Nephron progenitor cell (in vitro differentiated cells): ENCODE results near the gene TMPRSS9.

Experiments
- DNase-seq: peaks from one replicate; pipeline ENCODE4 v3.0.0; 2021
- H3K27ac Mint-ChIP-seq: 2 replicates; pipeline ENCODE4 v1.8.0; 2021; ENCODE audit warnings: mild to moderate bottlenecking, moderate library complexity, mixed read lengths
- H3K27me3 Mint-ChIP-seq: 2 replicates; pipeline ENCODE4 v1.8.0; 2021; ENCODE audit warnings: mild to moderate bottlenecking, low read depth, mixed read lengths; ENCODE audit not compliant: poor library complexity
- H3K36me3 Mint-ChIP-seq: 2 replicates; pipeline ENCODE4 v1.8.0; 2021; ENCODE audit warnings: low read depth, mixed read lengths
- H3K4me1 Mint-ChIP-seq: 2 replicates; pipeline ENCODE4 v1.8.0; 2021; ENCODE audit warnings: mixed read lengths
- H3K4me3 Mint-ChIP-seq: 2 replicates; pipeline ENCODE4 v1.8.0; 2021; ENCODE audit warnings: mild to moderate bottlenecking, moderate library complexity, mixed read lengths
- H3K9me3 Mint-ChIP-seq: 2 replicates; pipeline ENCODE4 v1.8.0; 2021; ENCODE audit warnings: mild to moderate bottlenecking, moderate library complexity, mixed read lengths
- TF ChIP-seq, protein P1 (sequence below): fragments of 200-600 bp; sonication (generic); IDR thresholded peaks from 2 replicates; pipeline ENCODE4 v1.5.0; 2021; ENCODE audit warnings: antibody characterized with exemption

Gene TMPRSS9

GRCh38 chr19:2408247-2408646 lies 48.2 kb downstream of the TMPRSS9 start:
- no peak overlapping the region for H3K4me3 Mint-ChIP-seq
- peaks cover 8% of the 10 kb centered on the region for H3K36me3 Mint-ChIP-seq
- H3K4me1 Mint-ChIP-seq, result peaks cover 5% of the 10 kb centered on the region
- peaks cover 28% of the 10 kb centered on the region for H3K27me3 Mint-ChIP-seq
- peaks cover 49% of the 10 kb centered on the region for H3K9me3 Mint-ChIP-seq
- H3K27ac Mint-ChIP-seq, result no peak overlapping the region
- no peak for DNase-seq
- TF ChIP-seq, protein P1, sequence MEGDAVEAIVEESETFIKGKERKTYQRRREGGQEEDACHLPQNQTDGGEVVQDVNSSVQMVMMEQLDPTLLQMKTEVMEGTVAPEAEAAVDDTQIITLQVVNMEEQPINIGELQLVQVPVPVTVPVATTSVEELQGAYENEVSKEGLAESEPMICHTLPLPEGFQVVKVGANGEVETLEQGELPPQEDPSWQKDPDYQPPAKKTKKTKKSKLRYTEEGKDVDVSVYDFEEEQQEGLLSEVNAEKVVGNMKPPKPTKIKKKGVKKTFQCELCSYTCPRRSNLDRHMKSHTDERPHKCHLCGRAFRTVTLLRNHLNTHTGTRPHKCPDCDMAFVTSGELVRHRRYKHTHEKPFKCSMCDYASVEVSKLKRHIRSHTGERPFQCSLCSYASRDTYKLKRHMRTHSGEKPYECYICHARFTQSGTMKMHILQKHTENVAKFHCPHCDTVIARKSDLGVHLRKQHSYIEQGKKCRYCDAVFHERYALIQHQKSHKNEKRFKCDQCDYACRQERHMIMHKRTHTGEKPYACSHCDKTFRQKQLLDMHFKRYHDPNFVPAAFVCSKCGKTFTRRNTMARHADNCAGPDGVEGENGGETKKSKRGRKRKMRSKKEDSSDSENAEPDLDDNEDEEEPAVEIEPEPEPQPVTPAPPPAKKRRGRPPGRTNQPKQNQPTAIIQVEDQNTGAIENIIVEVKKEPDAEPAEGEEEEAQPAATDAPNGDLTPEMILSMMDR, result no peak

DNA sequence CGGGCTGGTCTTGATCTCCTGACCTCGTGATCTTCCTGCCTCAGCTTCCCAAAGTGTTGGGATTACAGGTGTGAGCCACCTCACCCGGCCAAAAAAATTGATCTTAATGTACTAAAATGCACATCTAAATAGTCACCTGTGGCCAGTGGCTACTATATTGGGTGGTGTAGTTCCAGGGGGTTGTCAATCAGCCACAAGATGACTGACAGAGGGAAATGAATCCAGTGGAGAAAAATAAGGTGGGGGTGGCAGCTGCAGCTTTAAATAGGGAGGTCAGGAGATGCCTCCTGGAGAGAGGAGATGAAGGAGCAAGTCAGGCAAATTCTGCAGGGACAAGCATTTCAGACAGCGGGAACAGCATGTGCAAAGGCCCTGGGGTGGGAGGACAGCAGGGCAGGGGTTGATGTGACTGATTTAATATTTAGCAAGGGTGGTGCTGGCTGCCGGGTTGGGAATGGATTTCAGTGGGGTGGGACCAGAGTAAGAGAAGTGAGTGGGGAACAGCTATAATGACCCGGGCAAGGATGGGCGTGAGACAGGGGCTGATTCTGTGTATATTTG lies 49.4 kb downstream of the TMPRSS9 start:
- Mint-ChIP-seq H3K36me3 (peaks cover 9% of the 10 kb centered on the region), H3K4me1 (peaks cover 5% of the 10 kb centered on the region), H3K27ac (no peak overlapping the region), H3K4me3 (no peak overlapping the region), H3K27me3 (peaks cover 23% of the 10 kb centered on the region), H3K9me3 (peaks cover 40% of the 10 kb centered on the region)
- TF ChIP-seq, protein P1, result no peak
- DNase-seq, result no peak

DNA sequence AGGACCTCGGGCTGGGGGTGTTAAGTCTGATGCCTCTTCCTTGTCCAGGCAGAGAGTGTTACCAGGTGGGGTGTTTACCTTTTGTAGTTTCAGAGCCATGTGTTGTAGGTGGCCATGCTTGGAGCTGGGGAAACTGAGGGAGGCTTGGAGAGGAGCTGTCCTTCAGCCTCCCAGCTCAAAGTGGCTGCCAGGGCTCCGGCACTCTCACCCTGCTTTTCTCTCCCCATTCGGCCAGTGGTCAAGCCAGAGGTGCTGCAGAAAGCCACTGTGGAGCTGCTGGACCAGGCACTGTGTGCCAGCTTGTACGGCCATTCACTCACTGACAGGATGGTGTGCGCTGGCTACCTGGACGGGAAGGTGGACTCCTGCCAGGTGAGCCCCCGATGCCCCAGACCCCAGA lies 50.0 kb downstream of the TMPRSS9 start:
- peaks cover 9% of the 10 kb centered on the region for H3K36me3 Mint-ChIP-seq
- H3K27ac Mint-ChIP-seq, result no peak overlapping the region
- H3K4me3 Mint-ChIP-seq, result no peak overlapping the region
- peaks cover 2% of the 10 kb centered on the region for H3K4me1 Mint-ChIP-seq
- H3K27me3 Mint-ChIP-seq, result peaks cover 23% of the 10 kb centered on the region
- TF ChIP-seq, protein P1, result no peak
- DNase-seq, result no peak
- H3K9me3 Mint-ChIP-seq, result peaks cover 36% of the 10 kb centered on the region

- Mint-ChIP-seq H3K27me3 (peaks cover 19% of the 10 kb centered on the region), H3K9me3 (peaks cover 27% of the 10 kb centered on the region), H3K36me3 (peaks cover 9% of the 10 kb centered on the region), H3K4me3 (no peak overlapping the region), H3K4me1 (no peaks in the 10 kb centered on the region), H3K27ac (no peak overlapping the region)
- DNase-seq, result no peak
- TF ChIP-seq, protein P1, result no peak
Measured at GRCh38 chr19:2411709-2412108, 51.6 kb downstream of the TMPRSS9 start.

DNA sequence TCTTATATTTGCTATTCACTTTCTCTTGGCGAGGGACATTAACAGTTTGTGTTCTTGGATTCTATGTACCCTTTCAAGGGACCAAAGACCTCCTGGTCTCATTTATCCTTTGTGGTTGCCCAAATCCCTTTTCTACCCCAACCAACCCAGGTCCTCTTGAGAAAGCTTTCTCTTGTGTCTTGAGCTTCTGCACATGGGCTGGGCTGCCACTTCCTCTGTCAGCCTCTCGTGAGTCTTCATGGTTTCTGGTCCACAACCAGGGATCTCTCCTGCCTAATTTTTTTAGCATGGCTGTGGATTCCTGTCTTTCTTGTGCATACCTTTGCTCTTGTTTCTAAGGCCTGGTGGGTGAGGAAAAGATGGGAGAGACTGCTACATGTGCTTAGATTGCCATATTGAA lies 52.4 kb downstream of the TMPRSS9 start:
- H3K27me3 Mint-ChIP-seq, result peaks cover 12% of the 10 kb centered on the region

DNA sequence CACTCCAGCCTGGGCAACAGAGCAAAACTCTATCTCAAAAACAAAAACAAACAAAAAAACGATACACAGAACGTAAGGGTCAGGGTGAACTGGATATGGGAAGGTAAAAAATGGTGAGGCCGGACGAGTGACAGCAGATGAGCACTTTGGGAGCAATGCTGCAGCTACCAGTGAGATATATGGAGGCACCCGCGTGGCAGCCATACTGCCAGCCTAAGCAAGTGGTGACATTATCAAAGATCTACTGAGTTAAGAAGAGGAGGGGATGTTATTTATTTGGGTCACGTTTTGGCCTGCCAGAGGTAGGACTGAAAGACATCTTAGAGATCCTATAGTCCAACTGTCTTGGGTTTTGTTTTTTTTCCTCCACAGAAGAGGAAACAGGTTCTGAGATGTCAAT lies 53.1 kb downstream of the TMPRSS9 start:
- Mint-ChIP-seq H3K27ac (no peak overlapping the region), H3K36me3 (peaks cover 16% of the 10 kb centered on the region), H3K9me3 (peaks cover 27% of the 10 kb centered on the region), H3K4me1 (no peaks in the 10 kb centered on the region), H3K27me3 (peaks cover 10% of the 10 kb centered on the region), H3K4me3 (no peak overlapping the region)
- TF ChIP-seq, protein P1, result no peak
- DNase-seq, result no peak

More for the DNA sequence above, 52.4 kb downstream of the TMPRSS9 start:
- Mint-ChIP-seq H3K36me3 (peaks cover 10% of the 10 kb centered on the region), H3K4me1 (no peaks in the 10 kb centered on the region), H3K9me3 (peaks cover 27% of the 10 kb centered on the region), H3K4me3 (no peak overlapping the region), H3K27ac (no peak overlapping the region)
- no peak for DNase-seq
- TF ChIP-seq, protein P1, result no peak
